Stimulated activated CD8-positive, alpha-beta memory T cell treated with anti-CD3 and anti-CD28 coated beads, Interleukin-2, amount 100 ng/mL, for 48 hours (primary cell): ENCODE results near the gene RNF150.
A peak's percentile ranks its signal among the peaks of the same experiment; 100 is the strongest.
"Not testable (repeated sequence)": the region's sequence is repeated elsewhere in the genome, so short reads cannot be mapped to it uniquely, and the experiment has no call there.

ENCODE experiments used
- DNase-seq, 2 donors: peaks; one replicate each; pipeline ENCODE4 v3.0.0-alpha.2; 2020; ENCODE audit warnings: low read depth in 2 of 2

Gene RNF150

GRCh38 chr4:141133146-141133998 is at the start of gene RNF150:
RNF150 (minus strand) TSS chr4:141133469.
- peak; percentile 23 to 34 for DNase-seq

GRCh38 chr4:141180991-141181761 is 47.9 kb upstream of the RNF150 start:
- no peak for DNase-seq

DNA sequence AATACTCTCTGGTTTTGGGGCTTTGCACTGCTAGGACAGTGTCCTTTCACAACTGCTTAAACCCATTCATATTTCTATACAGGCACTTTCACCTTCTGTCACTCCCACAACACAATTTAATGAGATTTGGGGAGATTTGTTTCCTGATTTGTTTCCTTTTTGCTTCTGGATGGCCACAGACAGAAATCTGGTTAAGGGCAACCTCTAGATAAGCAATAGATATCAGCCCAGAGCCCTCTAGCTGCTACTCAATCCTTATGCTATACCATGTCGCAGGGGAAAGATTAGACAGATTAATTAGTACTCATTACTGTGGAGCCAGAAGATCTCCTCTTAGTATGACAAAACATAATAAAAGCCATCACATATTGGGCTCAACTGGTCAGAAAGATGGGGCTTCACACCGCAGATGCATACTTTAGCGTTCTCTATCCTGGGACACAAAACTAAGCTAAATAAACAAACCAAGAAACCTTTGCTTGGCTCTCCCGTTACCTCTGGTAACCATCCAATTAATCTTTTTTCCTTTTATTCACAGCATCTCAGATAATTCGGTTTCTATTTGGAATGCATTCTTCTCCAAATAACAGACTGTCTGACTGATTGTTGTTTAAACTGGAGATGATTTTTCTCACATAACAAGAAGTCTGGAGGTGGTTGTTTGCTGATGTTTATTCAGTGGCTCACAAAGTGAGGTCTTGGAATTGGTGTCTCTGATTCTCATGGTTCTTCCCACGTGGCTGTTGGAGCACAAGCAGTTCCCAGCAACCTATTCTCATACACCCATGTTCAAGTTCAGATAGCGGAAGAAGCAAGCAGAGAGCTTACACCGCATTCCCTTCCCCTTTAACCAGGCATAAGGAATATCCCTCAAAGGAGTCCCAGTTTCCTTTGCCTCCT is 46.5 kb upstream of the RNF150 start:
- DNase-seq: no peak

DNA sequence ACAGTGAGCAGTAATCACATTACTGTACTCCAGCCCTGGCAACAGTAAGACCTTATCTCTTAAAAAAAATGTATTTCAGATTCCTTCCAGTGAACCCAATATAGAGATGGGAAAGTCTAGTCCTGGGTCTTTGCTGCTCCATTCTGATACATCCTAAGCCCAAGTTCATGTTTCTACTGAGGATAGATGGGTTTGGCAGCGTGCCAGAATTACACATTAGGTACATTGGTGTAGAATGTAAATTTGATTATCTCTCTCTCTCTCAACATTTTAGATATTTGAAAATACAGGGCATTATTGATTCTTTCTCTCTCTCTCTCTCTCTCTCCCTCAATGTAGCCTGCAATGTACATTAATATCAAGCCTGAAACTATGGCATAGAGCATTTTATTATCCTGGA is 43.9 kb upstream of the RNF150 start:
- DNase-seq: no peak

DNA sequence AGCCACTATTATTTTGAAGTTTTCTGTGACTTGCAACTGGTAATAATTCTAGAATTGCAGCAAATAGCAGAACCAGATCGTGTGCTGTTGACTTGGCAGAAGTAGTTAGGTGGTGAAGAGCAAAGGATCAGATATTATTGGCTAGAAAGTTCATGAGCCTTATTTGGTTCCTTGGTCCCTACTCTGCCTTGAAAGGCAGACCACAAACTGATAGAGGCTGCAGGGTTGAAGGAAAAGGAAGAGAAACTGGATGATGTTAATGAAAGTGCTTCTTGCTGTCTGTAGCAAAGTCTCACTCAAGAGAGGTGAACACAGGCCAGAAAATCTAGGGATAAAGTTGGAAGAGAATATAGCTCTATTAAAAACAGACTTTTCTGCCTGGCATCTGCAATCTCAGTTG is 41.2 kb upstream of the RNF150 start:
- DNase-seq: no peak

DNA sequence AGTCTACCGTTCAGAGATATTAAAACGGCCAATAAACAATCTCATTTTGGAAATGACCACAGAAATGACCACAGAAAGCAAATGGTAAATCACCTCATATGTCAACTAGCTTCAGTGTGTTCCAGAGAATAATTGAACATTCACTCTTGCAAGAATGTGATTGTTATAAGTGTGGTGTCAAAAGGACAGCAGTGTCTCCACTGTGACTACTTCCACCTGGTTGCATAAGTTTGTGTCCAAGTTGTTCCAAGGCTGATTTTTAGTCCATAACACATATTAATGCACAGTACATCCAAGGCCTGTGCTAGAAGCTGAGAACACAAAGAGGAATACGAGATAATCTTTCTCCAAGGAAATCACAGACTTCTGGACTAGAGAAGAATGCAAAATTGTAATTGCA is 37.4 kb upstream of the RNF150 start:
- DNase-seq: no peak

- DNase-seq: no peak
These were observed 36.1 kb upstream of the RNF150 start for GRCh38 chr4:141169391-141169790.

GRCh38 chr4:141165001-141165400 is 31.7 kb upstream of the RNF150 start:
- not testable (repeated sequence) for DNase-seq

- DNase-seq: no peak
These were observed 25.8 kb upstream of the RNF150 start for GRCh38 chr4:141159027-141159426.

GRCh38 chr4:141158219-141158618 is 24.9 kb upstream of the RNF150 start:
- DNase-seq: no peak

DNA sequence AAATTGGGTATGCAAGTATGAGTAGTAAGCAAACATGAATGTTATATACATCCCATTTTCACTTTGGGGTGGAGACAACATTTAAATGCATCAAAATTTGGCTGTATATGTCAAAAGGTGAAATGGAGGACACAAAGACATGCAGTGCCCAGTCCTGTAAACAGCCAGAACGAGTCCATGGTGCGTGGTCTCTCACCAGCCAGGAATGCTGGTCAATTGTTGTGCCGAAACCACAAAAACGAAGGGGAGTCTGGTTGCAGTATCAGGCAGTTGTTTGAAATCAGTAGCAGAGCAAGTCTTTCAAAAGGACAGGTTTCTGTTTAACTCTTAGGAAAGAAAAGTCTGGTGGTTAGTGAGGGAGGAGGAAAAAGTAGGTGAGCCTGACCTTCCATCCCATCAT is 22.3 kb upstream of the RNF150 start:
- no peak for DNase-seq

DNA sequence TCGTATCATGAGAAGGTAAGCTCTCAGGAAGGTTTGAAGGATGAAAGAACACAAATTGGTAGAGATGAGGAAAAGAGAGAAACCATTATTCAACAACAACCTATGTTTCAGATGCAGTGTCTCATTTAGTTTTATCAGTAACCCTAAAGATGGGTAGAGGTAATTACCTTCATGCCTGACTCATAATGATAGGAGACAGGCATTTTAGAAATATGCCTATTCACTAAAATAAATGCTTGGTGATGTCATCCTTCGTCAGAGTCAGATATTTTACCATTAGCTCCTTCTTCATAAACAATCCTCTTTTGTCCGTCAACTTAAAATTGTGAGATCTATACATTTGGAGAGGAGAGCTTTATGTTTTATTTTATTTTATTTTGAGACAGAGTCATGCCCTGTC is 21.5 kb upstream of the RNF150 start:
- no peak for DNase-seq

DNA sequence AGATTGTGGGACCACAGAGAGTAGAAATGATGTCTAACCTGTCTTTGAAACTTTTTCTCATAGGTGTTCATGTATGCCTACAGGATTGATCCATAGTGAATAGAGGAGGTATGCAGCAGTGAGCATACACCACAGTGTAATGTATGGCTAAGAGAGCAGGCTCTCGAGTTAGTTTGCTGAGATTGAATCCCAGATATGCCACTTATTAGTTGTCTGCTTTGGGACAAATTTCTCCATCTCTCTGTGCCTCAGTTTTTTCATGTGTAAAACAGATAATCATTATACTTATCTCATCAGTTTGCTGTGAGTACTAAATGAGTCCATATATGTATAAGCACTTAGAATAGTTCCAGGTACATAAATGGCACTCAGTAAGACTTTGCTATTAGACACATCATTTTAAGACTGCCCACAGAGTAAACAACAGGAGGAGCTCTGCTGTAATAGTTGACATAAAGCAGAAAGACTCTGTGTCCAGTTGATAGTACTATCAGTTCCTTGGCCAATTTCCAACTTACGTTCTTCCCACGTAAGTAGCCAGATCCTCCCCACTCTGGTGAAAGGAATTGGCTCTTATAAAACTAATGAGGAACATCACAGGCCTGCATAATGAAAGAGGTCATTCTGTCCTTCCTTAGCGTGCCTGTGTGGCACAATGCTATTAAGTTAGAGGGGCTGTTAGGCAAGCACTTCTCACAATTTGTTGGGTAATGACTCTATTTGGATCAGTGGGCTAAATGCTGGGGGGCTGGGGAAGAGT is 20.7 kb upstream of the RNF150 start:
- DNase-seq: no peak

- no peak for DNase-seq
These were observed 10.9 kb upstream of the RNF150 start for GRCh38 chr4:141144207-141144606.

- DNase-seq: no peak
These were observed 9.2 kb upstream of the RNF150 start for GRCh38 chr4:141142423-141142822.

DNA sequence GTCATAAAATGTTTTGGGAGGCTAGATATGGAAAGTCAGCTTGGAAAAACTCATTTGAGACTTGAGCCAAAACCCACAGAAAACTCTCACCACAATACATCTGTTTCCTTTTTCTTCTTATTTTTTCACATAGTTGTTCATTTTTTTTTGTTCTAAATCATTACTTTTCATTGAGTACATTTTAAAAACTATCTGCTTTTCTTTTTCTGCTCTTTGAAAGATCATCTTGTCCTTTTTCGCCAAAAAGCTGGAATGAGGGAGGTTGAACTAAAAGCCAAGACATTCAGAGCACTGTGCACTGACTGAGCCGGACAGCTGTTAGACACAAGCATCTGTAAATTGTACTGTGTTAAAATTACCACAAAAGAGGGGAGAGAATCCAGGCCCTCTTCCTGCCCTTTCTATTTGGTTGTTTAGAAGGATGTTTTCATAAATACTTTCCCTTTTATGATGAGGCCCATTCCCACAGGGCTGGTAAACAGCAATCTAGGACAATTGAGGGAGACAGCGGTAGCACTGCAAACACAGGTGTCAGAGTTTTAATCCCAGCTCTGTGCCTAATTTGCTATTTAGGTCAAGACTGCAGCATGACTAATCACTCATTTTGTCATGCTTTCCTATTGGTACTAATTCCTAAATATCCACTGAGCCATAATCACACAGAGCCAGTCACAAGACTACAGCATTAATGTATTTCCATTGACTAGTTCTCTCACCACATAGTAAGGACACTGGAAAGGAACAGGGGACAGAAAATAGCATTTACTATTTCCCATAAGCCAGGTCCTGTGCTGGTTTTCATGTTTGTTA is 7.3 kb upstream of the RNF150 start:
- no peak for DNase-seq

DNA sequence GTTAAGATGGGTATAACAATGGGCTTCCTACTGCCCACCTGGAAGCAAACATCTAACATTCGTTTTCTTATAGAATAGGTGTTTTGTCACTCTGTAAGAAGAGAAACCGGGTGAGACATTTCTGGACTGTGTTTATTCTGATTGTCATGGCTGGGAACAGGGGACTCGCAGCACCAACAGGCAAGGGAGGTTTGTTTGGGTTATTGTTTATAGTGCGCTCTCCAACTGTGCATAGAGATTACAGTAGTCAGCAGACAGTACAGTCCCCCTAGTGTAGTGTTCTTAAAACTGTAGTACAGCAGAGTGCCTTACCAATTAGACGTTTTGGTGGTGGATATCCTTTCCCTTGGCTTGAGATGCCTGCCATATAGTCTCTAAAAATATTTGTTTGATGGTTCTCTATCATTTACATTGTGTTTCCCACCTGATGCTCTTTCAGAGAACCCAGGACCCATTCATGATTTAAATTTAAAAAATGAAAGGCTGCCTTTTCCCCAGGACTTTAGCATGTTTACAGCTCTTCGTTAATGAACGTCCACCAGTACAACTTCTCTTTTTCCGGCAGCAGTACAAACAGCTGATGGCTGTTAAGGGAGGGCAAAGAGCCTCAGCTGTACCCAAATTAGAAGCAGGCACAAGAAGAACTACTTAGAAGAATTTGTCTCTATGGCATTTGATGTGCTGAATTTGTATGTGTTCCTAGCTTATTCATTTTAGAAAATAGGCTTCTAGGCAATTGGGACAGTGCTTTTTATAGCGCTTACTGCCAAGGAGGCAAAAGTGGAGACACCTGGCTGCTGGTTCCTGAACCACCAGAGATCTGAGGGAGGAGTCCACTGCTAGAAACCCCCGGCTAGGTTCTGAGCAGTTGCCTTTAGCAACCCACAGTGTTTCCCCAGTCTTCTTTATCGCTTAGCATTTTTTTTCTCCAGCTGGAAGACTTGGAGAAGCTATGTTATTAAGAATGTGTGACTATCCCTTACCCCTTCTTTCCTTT is 1.0 kb upstream of the RNF150 start:
- no peak for DNase-seq

DNA sequence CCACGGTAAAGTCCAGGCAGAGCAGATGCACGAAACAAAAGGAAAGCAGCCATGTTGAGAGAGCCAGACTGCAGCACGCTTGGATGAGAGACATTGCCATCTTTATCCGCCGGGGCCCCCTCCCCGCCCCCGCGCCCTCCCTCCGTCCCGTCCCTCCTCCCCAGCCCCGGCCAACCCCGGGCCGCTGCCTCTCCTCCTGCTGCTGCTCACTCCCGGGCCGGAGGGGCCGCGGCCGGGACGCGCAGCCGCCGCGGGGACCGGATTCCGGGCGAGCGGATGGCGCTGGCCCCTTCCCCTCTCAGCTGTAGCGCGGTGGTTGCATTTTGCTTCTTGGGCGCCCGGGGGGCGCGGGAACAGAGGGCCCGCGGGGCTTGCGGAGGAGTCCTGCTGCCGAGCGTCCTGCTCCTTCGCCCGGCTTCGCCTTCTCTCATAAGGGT is 542 bp downstream of the RNF150 start:
- no peak for DNase-seq

GRCh38 chr4:141132072-141132708 is 1.1 kb downstream of the RNF150 start:
- no peak for DNase-seq
